Testis (tissue), 2 donors: ENCODE results near the gene ARHGAP26.

Experiments used
- CTCF ChIP-seq, 3 experiments: fragments of 450-650 bp in 2 of 3; fragments of 200-600 bp in 1 of 3; sonication (generic) in 1 of 3; IDR thresholded peaks; one replicate each; pipeline ENCODE4 v1.5.1; 2016 to 2019; ENCODE audit warnings: antibody characterized with exemption in 3 of 3, mild to moderate bottlenecking in 2 of 3, moderate library complexity in 1 of 3
- POLR2A ChIP-seq: fragments of 450-650 bp; IDR thresholded peaks from one replicate; pipeline ENCODE4 v1.6.1; 2017; ENCODE audit warnings: antibody characterized with exemption, mild to moderate bottlenecking, moderate library complexity

DNA sequence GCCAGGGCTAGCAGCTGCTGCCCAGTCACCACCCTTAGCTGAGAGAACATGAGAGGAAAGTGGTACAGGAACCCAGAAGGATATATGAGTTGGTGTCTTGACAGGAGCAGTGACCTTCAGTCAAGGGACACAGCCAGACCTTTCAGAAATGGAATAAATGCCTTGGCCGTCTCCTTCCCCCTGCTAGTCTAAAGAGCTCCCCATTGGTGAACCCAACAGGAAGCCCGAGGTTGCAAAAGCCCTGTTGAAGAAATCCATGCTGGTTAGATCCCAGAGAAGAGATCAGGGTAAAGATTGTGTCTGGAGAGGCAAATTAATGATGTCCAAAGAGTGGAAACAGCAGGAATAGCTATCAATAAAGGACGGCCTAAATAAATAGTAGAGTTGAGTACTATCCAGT is 388.9 kb downstream of the ARHGAP26 start:
- TF ChIP-seq CTCF (IDR thresholded peaks at IDR 0.05) = no peak
- no peak for TF ChIP-seq POLR2A
